Fibroblast of pulmonary artery (primary cell): ENCODE results near the gene DGLUCY.
A peak's percentile ranks its signal among the peaks of the same experiment; 100 is the strongest.

ENCODE experiments used
- DNase-seq: peaks from one replicate; pipeline ENCODE4 v3.0.0-alpha.2; 2010; ENCODE audit warnings: low read depth
- H3K4me3 ChIP-seq: replicated peaks from 2 replicates; pipeline ENCODE4 v1.5.1; 2011; ENCODE audit warnings: low read depth, mild to moderate bottlenecking, control low read depth, low read length, moderate library complexity
- CTCF ChIP-seq: IDR thresholded peaks from 2 replicates; pipeline ENCODE4 v1.5.1; 2011; ENCODE audit warnings: mild to moderate bottlenecking, control low read depth, low read length, inconsistent platforms; ENCODE audit errors: missing control alignments

The DGLUCY gene

GRCh38 chr14:91145391-91146160 is 31.7 kb downstream of the DGLUCY start:
- DNase-seq = no peak
- no peak overlapping the region for H3K4me3 ChIP-seq

GRCh38 chr14:91146661-91147060 is 32.8 kb downstream of the DGLUCY start:
- no peak for TF ChIP-seq CTCF
- DNase-seq = no peak

More at GRCh38 chr14:91145391-91146160, 31.7 kb downstream of the DGLUCY start:
- no peak for TF ChIP-seq CTCF

GRCh38 chr14:91149462-91149861 is 35.6 kb downstream of the DGLUCY start:
- no peak overlapping the region for H3K4me3 ChIP-seq
- TF ChIP-seq CTCF = no peak
- DNase-seq = peak; percentile 98

More at GRCh38 chr14:91146661-91147060, 32.8 kb downstream of the DGLUCY start:
- no peak overlapping the region for H3K4me3 ChIP-seq

GRCh38 chr14:91152499-91152898 is 38.6 kb downstream of the DGLUCY start:
- no peak for TF ChIP-seq CTCF
- no peak for DNase-seq
- H3K4me3 ChIP-seq = no peak overlapping the region

- TF ChIP-seq CTCF = no peak
- H3K4me3 ChIP-seq = no peak overlapping the region
- no peak for DNase-seq
Measured at GRCh38 chr14:91153360-91153759, 39.5 kb downstream of the DGLUCY start.

GRCh38 chr14:91154851-91155625 is 41.2 kb downstream of the DGLUCY start:
- no peak for TF ChIP-seq CTCF
- DNase-seq = peak; percentile 57

More at GRCh38 chr14:91154851-91155625, 41.2 kb downstream of the DGLUCY start:
- no peak overlapping the region for H3K4me3 ChIP-seq
